Caki2 (cell line): Measurements from ENCODE around the gene RANBP10. TPM values are rescaled to one million over a fixed set of nuclear protein-coding genes. Genes with fewer than 3 reads are reported as not detected.
"Not testable (repeated sequence)": the region's sequence is repeated elsewhere in the genome, so short reads cannot be mapped to it uniquely, and the experiment has no call there.

Experiments used
- DNase-seq: peaks from one replicate; pipeline ENCODE4 v3.0.0-alpha.2; 2015; ENCODE audit warnings: low read depth
- in situ Hi-C: cut with HindIII; loops from 2 replicates; pipeline ENCODE4 v1.10.0; 2016; ENCODE audit warnings: low sequenced_read_pairs, low pct_unique_long_range_greater_than_20kb, mixed read lengths
- total RNA-seq: library from RNA; depleted of rRNA; stranded (reverse); fragments of >200 nt; shearing (Covaris generic); gene quantifications from 2 replicates; pipeline ENCODE4 v1.2.3, GENCODE V29; 2014; ENCODE audit warnings: low replicate concordance

RANBP10 gene
- total RNA-seq, 1 experiment from 2014 or later, result 3.7 TPM

DNA sequence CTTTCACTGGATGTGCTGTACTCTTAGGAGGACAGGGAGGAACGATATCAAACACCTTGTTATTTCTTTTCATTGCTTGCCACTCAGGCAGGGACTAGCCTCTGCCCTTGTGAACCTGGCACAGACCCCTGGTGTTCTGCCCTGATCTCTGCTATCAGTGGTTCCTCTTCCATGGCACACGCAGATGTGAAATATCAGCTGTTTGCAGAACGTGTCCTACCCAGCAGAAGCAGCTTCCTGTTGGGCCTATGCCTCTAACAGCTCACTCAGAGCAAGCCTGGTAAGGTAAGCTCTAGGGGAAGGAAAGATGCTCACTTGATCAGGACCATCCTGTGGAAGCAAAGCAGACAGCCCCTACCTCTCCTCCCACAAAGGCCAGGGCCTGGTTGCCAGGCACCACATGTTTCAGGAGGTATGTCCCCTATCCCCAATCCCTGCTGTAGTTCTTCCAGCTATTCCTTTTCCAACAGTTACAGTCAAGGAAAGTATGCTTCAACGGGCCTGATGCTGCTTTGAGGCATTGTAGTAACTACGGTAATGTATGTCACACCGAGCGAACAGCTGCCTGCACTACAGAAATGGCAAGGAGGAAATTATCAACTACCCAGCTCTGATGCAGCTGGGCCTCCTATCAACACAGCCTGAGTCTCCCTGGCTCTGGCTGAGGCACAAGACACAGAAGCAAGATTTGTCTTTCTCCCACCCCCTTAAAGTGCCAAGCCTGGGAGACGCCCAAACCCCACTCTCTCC, 46.0 kb downstream of the RANBP10 start:
- in situ Hi-C loops, result no loop called here
- no peak for DNase-seq

DNA sequence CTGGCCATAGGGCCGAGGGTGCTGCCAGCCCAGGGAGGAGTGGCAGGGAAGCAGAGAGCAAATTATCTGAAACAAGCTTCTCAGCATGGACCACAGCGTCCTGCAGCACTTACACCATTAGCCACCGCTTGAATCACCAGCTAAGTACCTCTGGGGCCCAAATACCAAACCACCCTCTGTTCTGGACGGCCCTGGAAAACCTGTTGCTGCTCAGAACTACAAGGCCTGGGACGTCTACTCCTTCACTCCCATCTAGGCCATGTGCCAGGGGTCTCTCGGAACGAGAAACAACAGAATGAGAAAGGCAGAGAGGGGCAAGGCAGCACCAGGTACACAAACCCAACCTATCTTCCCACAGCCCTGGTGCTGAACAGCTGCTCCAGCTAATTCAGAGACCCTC, 47.4 kb downstream of the RANBP10 start:
- no peak for DNase-seq
- in situ Hi-C loops, result no loop called here

- DNase-seq, result no peak
- in situ Hi-C loops, result no loop called here
These were observed 48.4 kb downstream of the RANBP10 start for GRCh38 chr16:67758006-67758405.

- in situ Hi-C loops, result no loop called here
- no peak for DNase-seq
These were observed 53.7 kb downstream of the RANBP10 start for GRCh38 chr16:67752641-67753040.

GRCh38 chr16:67751331-67751730, 55.0 kb downstream of the RANBP10 start:
- DNase-seq, in situ Hi-C loops: not testable (repeated sequence)

- in situ Hi-C loops, result no loop called here
- no peak for DNase-seq
These were observed 55.9 kb downstream of the RANBP10 start for GRCh38 chr16:67750466-67750865.

DNA sequence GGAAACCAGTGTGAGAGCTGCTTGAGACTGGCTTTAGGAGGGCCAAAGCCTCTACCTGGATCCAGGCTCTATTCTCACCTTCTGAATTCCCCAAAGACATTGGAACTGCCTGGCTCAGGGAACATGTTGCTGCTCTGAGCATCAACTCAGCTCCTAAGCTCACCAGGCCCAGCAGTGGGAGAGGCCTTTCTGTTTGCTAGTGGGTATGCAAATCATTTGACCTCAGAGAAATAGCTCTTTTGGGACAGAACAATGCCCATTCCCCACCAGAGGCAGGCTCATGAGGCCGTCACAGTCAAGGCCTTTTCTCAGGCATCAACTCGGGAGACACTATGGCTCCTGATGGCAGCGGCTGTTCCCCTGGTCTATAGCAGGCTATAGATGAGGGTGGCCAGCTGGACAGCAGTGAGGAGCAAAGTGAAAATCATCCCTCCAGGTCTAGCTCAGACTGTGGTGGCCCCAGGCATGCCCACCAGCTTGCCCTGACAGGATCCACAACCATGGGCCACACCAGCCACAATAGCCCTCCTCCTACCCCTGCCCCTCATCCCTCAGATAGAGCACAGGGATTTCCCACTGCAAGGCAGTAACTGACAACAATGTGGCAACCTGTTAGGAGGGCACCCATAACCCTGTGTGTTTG, 56.8 kb downstream of the RANBP10 start:
- in situ Hi-C loops, result no loop called here
- no peak for DNase-seq

GRCh38 chr16:67748834-67749233, 57.5 kb downstream of the RANBP10 start:
- in situ Hi-C loops, result no loop called here
- DNase-seq, result no peak

- no peak for DNase-seq
- in situ Hi-C loops, result no loop called here
These were observed 59.5 kb downstream of the RANBP10 start for GRCh38 chr16:67746846-67747245.

DNA sequence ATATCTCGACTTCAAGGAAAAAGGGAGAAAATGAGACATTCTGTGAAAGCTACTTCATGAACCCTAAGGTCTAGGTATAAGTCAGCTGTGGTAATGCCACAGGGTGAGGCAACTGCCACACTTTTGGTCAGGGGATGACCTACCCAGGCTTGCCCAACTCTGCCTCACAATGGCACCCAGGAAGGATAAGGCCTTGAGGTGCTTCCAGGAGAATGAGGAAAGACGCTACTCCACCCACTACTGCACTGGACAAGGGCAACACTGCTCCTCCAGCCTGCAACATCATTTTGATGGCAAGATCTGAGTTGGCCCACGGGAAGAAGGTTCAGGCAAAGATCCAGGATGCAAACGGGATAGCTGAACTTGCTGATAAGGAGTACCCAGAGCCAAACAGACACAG, 65.2 kb downstream of the RANBP10 start:
- in situ Hi-C loops, result no loop called here
- no peak for DNase-seq

DNA sequence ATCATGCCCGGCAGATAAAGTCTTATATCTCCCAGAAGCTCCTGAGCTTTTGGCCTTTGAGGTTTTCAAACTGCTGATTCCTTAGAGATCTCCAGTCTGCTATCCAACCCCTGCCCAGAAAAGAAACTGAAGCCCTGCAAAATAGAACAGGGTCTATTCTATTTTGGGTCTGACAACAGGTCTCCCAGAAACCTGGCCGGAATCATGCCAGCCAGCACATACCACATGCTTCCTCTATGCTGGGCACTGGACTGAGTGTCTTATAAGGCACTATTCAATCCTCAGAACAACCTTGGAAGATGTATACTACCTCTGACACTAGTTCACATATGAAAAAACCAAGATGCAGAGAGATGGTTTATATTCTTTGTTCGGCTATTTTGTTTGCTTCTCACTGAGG, 66.0 kb downstream of the RANBP10 start:
- in situ Hi-C loops, result no loop called here
- no peak for DNase-seq

DNA sequence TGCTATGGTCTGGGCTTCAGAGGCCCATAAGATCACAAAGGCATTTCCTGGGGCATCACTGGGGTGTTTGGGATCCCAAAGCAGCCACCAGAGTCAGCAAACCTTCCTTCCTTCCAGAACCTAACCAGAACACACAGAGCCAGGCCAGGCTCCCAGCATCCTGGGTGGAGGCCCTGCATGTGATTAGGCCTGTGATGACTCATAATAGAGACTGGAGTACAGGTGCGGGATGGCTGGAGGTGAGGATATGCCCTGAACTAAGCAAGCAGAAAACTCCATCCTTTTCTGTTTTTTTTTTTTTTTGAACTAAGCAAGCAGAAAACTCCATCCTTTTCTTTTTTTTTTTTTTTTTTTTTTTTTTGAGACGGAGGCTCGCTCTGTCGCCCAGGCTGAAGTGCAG, 69.5 kb downstream of the RANBP10 start:
- in situ Hi-C loops, result no loop called here
- DNase-seq, result no peak

GRCh38 chr16:67734731-67735201, 71.6 kb downstream of the RANBP10 start:
- in situ Hi-C loops, result no loop called here
- DNase-seq, result no peak

DNA sequence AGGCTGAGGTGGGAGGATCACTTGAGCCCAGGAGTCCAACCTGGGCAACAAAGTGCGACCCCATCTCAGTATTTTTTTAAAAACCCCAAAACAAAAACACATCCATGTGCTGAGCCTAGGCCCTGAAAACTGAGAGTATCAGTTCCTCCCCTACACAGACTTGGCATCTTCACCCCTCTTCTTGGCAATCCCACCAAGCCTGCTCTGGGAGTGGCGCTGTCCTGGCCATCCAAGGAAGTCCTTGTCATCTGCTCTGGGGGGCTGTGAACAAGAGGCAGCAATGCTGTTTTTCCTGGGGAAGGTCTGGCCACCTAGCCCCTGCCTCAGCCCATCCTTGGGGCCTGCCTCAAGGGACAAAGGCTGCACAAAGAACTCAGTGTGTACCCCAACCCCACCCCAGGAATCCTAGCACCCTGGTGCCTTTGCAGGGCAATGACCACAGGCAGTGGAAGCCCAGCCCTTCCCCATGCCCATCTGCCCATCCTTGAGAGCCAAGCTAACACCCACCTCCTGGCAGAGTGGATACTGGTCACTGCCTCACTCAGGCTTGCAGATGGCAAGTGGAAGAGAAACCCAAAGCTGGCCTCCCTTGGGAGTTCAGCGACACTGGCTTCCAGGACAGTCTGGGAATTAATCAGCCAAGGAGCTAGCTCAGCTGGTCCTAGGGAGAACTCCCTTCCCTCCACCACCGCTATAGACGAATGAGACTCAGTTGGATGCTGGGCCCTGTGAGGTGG, 72.5 kb downstream of the RANBP10 start:
- in situ Hi-C loops, result no loop called here
- no peak for DNase-seq

DNA sequence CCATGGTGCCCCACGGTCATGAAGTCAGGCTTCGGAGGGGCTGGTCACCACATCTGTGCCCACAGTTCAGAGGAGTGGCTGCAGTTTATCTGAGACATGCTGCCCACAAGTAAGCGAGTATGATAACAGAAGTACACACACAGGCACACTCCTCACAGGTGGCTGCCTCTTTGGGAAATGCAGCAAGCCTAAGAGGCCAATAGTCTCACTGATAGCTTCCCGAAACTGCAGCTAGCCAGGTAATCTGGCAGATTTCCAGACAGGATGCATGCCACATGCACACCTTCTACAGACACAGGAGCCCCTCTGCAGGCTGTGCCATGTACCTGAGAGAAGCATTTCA, 74.6 kb downstream of the RANBP10 start:
- DNase-seq, result no peak
- in situ Hi-C loops, result no loop called here

GRCh38 chr16:67731071-67731752, 75.1 kb downstream of the RANBP10 start:
- in situ Hi-C loops, result no loop called here
- DNase-seq, result no peak

- DNase-seq, result no peak
- in situ Hi-C loops, result no loop called here
These were observed 76.0 kb downstream of the RANBP10 start for GRCh38 chr16:67730326-67730725.

DNA sequence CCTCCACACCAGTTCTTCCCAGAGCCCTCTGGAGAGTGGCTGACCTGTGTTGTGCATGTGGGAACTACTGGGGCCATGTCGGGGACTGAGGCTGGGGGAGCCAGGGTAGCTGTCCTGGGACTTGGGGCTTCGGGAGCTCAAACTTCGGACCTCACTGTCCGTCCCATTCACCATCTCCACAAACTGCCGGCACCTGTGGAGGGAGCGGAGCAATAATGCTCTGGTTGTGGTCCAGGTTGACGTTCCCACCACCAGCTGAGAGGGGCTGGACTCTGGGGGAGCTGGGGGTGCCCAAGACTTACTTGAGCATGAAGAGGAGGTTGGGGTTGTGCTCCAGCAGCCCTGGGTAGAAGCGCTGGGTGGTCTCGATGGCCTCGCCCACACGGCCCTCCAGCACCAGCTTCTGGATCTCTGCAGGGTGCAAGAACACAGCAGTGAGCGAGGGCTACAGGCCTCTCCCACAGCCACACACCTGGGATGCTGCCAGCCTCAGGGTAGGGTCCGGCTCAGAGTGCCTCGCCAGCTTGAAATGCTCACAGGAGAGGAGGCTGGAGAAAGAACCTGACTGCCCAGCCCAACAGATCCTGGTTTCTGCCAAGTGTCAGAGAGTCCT, 76.6 kb downstream of the RANBP10 start:
- in situ Hi-C loops, result no loop called here
- DNase-seq, result no peak
